Fibroblast of pulmonary artery (primary cell): ENCODE results near the gene CCL22.

Source experiments
- DNase-seq: peaks from one replicate; pipeline ENCODE4 v3.0.0-alpha.2; 2010; ENCODE audit warnings: low read depth
- H3K4me3 ChIP-seq: replicated peaks from 2 replicates; pipeline ENCODE4 v1.5.1; 2011; ENCODE audit warnings: low read depth, mild to moderate bottlenecking, control low read depth, low read length, moderate library complexity
- TF ChIP-seq, protein P1 (sequence below): IDR thresholded peaks from 2 replicates; pipeline ENCODE4 v1.5.1; 2011; ENCODE audit warnings: mild to moderate bottlenecking, control low read depth, low read length, inconsistent platforms; ENCODE audit errors: missing control alignments

Gene CCL22

DNA sequence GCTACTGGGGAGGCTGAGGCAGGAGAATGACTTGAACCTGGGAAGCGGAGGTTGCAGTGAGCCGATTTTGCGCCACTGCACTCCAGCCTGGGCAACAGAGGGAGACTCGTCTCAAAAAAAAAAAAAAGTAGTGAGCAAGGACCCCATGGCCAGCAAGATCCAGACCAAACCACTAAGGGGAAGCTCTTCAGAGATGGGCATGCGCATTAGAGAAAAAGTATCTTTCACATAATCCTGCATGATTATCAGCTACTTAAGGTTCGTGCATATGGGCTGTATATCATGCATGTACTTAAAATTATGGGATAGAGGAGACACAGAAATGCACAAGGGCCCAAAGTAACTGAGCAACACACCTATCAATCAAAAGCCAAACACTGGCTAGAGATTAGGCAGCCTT lies 10.7 kb upstream of the CCL22 start:
- no peak for DNase-seq
- H3K4me3 ChIP-seq: no peak overlapping the region
- TF ChIP-seq, protein P1, sequence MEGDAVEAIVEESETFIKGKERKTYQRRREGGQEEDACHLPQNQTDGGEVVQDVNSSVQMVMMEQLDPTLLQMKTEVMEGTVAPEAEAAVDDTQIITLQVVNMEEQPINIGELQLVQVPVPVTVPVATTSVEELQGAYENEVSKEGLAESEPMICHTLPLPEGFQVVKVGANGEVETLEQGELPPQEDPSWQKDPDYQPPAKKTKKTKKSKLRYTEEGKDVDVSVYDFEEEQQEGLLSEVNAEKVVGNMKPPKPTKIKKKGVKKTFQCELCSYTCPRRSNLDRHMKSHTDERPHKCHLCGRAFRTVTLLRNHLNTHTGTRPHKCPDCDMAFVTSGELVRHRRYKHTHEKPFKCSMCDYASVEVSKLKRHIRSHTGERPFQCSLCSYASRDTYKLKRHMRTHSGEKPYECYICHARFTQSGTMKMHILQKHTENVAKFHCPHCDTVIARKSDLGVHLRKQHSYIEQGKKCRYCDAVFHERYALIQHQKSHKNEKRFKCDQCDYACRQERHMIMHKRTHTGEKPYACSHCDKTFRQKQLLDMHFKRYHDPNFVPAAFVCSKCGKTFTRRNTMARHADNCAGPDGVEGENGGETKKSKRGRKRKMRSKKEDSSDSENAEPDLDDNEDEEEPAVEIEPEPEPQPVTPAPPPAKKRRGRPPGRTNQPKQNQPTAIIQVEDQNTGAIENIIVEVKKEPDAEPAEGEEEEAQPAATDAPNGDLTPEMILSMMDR: no peak

DNA sequence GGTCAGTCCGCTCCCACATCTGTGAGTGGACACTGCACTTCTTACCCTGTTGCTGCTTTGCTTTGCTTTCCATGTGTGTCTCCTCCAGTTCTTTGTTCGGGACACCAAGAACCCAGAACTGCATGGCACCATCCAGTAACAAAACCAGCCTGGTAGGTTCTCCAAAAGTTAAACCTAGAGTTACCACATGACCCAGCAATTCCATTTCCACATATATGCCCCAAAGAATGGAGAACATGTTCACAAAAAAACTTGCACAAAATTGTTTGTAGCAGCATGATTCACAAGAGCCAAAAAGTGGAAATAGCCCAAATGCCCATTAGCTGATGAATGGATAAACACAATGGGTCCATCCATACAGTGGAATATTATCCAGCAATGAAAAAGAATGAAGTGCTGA lies 10.3 kb upstream of the CCL22 start:
- TF ChIP-seq, protein P1: no peak
- DNase-seq: no peak
- H3K4me3 ChIP-seq: no peak overlapping the region

GRCh38 chr16:57349212-57350031 lies 9.2 kb upstream of the CCL22 start:
- H3K4me3 ChIP-seq: no peak overlapping the region
- DNase-seq: no peak
- TF ChIP-seq, protein P1: no peak

DNA sequence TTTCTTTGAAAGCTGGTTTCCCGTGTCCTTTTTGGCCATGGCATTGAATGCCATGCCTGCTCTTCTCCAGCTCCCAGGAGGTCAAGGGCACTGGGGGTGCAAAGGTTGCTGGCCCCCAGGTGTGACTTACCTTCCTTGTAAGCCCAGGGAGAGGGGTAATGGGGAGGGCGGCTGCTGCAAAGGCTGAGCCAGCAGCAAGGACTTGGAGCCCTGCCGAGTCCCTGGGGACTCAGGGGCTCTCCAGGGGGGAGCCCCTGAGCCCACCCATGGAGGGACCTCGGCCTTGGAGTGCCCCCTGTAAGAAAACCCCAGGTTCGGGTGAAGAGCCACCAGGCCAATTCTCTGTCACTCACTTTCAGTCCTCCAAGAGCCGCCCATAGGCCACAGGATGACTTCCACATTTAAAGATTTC lies 5.9 kb upstream of the CCL22 start:
- H3K4me3 ChIP-seq: no peak overlapping the region
- TF ChIP-seq, protein P1: no peak
- DNase-seq: no peak

- no peak overlapping the region for H3K4me3 ChIP-seq
- TF ChIP-seq, protein P1: no peak
- no peak for DNase-seq
Observed at GRCh38 chr16:57354311-57354710, 4.3 kb upstream of the CCL22 start.

DNA sequence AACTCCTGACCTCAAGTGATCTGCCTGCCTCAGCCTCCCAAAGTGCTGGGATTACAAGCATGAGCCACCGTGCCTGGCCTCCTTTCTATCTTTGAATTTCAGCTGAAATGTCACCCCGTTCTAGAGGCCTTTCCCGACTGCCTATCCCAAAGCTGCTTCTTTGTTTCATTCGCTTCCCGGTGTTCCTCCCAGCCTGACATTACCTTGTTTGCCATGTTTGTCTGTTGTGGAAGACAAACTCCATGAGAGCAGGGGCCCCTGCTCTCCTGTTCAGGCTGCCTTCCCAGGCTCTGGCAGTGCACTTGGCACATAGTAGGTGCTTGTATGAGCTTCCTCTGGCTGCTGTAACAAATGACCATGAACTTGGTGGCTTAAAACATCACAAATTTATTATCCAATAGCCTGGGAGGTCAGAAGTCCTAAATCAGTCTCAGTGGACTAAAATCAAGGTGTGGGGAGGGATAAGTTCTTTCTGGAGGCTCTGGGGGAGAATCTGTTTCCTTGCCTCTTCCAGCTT lies 2.6 kb upstream of the CCL22 start:
- DNase-seq: no peak
- H3K4me3 ChIP-seq: no peak overlapping the region
- TF ChIP-seq, protein P1: no peak

DNA sequence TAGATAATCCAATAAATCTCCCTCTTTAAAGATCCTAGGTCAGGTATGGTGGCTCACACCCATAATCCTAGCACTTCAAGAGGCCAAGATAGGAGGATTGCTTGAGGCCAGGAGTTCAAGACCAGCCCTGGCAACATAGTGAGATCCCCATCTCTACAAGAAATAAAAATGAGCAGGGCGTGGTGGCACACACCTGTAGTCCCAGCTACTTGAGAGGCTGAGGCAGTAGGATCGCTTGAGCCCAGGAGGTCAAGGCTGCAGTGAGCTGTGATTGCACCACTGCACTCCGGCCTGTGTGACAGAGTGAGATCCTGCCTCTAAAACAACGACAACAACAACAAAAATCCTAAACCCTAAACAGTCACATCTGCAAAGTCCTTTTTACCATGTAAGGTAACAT lies 2.0 kb upstream of the CCL22 start:
- TF ChIP-seq, protein P1: no peak
- no peak overlapping the region for H3K4me3 ChIP-seq
- no peak for DNase-seq
